Renal cortical epithelial cell (primary cell): Measurements from ENCODE around the gene RBBP6. TPM values are rescaled to one million over a fixed set of nuclear protein-coding genes. Genes with fewer than 3 reads are reported as not detected.

Source experiments
- DNase-seq: peaks from one replicate; pipeline ENCODE4 v3.0.0-alpha.2; 2011; ENCODE audit warnings: low read depth
- total RNA-seq: library from RNA; depleted of rRNA; stranded (reverse); fragments of >200 nt; gene quantifications from 2 replicates; pipeline ENCODE4 v1.2.3, GENCODE V29; 2014

The RBBP6 gene
- total RNA-seq, 1 donor from 2014 or later, result 35.2 TPM

GRCh38 chr16:24523569-24523968 lies 15.8 kb upstream of the RBBP6 start:
- no peak for DNase-seq

- DNase-seq, result peak; percentile 26
These were observed 14.3 kb upstream of the RBBP6 start for GRCh38 chr16:24524855-24525677.

DNA sequence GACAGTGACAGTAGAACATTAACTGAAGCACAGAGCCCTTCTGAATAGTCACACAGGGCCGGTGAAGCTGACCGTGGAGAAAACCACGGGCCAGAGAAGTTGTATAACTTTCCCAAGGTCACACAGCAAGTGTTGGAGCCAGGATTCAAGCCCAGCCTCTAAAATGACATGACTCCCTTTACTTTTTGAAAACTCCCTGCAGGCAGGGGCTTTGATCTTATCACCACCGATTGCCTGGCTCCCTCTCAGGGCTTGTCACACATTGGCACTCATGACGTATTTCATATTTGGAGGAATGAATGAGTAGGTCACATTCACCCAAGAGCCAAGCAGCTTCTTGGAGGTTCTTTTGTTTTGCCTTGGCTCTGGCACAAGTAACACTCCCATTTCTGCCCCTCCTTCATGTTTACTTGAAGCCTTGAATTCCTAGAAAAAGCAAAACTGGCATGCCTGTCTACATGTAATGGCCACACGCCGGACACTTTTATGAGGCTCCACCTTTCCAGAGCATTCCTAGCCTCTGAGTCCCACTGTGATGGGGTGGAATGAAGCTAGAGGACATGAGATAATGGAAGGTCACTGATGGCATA lies 13.3 kb upstream of the RBBP6 start:
- peak; percentile 71 for DNase-seq

GRCh38 chr16:24526701-24527495 lies 12.5 kb upstream of the RBBP6 start:
- DNase-seq, result no peak

DNA sequence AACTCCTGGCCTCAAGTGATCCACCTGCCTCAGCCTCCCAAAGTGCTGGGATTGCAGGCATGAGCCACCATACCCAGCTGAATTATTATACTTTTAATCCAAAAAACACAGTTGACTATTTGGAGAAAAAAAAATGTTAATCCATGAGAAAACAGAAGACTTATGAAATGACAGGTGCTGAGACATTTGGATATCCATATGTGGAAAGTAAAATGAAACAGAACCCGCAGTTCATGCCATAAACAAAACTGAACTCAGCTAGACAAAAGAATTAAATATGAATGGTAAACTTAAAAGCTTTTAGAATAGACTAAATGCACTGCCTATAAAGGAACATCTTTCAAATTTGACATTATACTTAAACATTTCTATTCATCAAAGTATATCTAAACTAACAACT lies 8.2 kb upstream of the RBBP6 start:
- no peak for DNase-seq

- no peak for DNase-seq
These were observed 4.7 kb upstream of the RBBP6 start for GRCh38 chr16:24534620-24535019.

DNA sequence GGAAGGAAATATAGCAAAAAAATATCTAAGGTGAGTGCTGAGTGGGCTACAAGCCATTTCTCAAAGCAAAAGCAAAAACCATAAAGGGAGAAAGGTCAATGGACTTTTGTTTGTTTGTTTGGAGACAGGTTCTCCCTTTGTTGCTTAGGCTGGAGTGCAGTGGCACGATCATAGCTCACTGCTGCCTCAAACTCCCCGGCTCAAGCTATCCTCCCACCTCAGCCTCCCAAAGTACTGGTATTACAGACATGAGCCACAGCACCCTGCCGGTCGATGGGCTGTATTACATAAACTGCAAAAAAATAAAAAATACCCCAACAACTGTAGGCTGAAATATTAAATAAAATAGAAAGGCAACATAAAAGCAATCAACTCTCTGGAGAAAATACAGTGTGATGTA lies 3.5 kb upstream of the RBBP6 start:
- DNase-seq, result no peak

DNA sequence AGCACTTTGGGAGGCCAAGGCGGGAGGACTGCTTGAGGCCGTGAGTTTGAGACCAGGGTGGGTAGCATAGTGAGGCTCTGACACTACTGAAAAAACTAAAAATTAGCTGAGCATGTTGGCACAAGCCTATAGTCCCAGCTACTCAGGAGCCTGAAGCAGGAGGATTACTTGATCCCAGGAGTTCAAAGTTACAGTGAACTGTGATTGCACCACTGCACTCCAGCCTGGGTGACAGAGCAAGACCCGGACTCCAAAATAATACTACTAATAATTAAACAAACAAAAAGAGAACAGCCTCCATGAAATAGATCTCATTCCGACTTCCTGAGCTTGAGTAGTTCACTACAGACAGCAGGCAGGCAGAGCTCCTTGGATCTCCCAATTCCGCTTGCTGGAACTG lies 2.7 kb upstream of the RBBP6 start:
- DNase-seq, result no peak

- no peak for DNase-seq
These were observed 1.7 kb upstream of the RBBP6 start for GRCh38 chr16:24537474-24538337.

GRCh38 chr16:24538756-24539294 lies 541 bp upstream of the RBBP6 start:
- no peak for DNase-seq

DNA sequence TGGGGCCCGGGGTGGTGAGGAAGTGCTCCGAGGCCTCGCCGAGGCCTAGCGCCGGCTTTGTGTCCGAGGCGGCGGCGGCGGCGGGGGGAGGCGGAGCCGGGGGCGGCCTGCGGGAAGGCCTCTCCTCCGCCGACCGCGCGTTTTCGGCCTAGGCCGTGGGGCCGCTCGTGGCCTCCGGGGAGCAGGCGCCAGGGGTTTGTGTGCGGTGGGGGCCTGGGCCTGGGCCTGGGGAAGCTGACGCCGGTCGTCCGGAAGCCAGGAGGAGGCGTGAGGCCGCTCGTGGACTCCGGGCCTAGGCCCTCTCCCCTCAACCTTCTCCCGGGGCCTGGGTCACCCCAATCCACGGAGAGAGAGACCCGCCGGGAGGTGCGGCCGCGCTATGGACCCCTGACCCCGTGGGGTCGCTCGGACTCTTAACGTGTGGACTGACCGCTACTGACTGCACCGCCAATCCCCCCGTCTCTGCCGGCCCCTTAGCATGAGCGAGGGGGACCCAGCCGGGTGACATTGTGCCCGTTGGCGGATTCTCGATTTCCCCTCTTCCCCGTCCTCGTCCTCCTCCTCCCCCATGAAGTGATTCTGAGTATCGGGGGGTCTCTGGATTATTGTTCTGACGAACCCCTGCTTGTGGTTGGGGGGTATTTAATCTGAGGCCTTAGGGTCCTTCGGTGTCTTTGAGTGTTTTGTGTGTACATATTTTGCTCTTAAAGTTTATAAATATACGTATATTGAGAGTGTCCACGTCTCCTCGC lies 660 bp downstream of the RBBP6 start:
- DNase-seq, result no peak

GRCh38 chr16:24540602-24541210 lies 1.3 kb downstream of the RBBP6 start:
- DNase-seq, result no peak

GRCh38 chr16:24541233-24541933 lies 2.0 kb downstream of the RBBP6 start:
- DNase-seq, result no peak

DNA sequence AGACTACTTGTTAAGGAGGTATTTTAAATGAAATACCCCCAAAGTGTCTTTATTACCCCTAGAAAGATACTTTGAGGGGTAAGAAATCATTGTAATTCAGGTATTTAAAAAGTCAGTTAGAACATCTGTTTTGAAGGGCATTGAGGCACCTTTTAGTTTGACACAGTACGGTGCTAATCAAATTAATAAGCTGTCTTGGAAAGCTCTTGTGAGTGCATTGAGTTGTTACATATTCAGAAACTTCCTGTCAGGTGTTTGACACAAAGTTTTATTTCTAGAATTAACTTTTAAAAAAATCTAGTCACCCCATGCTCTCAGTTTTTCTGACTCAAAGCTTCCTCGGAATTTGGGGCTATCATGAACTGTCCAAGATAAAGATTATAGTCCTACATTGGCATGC lies 4.6 kb downstream of the RBBP6 start:
- DNase-seq, result no peak

- DNase-seq, result no peak
These were observed 5.3 kb downstream of the RBBP6 start for GRCh38 chr16:24544640-24545039.

DNA sequence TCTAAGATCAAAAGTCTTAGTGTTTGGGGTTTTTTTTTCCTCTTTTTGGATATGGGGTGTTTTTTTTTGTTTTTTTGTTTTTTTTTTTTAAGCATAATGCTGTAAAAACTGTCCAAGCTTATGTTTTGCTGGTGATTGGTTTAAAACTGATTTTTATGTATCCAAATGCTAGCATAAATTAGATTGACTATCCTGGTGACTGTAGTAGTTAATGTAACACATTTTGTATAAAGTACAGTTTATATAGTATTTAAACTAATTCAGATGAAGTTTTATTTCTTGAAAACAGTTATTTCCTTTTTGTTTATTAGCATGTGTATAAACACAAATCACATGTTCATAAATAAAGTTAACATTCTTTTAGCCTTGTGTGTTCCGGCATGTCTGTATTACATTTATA lies 10.9 kb downstream of the RBBP6 start:
- no peak for DNase-seq

- no peak for DNase-seq
These were observed 13.4 kb downstream of the RBBP6 start for GRCh38 chr16:24552705-24553246.

DNA sequence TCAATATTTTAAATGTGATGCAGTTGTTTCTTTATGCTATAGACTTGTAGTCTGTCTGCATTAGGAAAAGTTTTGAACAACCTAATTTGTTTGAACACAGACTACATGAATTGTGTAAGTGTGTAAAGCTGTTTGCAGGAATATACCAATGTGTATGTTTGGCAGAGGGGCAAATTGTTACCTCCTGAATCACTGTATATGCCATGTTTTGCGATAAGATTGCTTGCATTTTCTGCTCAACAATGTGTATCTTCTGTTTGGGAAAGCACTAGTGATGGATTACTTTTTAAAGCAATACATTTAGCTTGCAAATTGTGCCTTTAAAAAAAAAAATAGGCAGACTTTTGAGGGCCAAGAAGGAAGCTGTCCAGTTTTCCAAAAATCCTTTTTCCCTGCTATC lies 14.6 kb downstream of the RBBP6 start:
- DNase-seq, result no peak

DNA sequence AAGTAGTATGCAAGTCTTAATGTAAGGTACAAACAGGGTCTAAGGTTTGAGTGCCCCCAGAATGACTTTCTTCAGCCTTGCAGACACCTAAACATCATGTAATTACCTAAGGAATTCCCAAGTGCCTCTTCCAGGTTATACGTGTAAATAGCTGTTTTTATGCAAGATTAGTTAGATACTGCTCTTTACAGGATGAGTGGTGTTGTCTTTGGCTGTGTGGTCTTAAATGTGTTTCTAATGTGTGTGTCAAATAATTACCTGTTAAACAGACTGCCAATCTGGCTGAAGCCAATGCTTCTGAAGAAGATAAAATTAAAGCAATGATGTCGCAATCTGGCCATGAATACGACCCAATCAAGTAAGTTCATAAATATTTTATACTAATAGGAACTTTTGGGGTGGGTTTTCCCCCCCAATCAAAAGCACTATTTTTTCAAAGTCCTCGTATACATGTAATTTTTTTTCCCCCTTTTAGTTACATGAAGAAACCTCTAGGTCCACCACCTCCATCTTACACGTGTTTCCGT lies 16.0 kb downstream of the RBBP6 start:
- DNase-seq, result no peak
